SK-N-SH (cell line): ENCODE data around the gene PARD3B.

Experiments
- CTCF ChIP-seq: fragments of 200-600 bp; sonication (generic); IDR thresholded peaks from 2 replicates; pipeline ENCODE4 v1.6.1; 2017; ENCODE audit warnings: antibody characterized with exemption, mild to moderate bottlenecking, moderate library complexity
- EP300 ChIP-seq, 2 experiments: IDR thresholded peaks; 2 replicates each; pipeline versions ENCODE4 v1.4.0 to v1.6.1; 2012; ENCODE audit warnings: borderline replicate concordance in 1 of 2, low read depth in 1 of 2, low read length in 1 of 2
- FOXJ3 ChIP-seq: sonication (generic); formaldehyde crosslinking; IDR thresholded peaks from 2 replicates; pipeline ENCODE4 v1.5.1; 2020; ENCODE audit warnings: mild to moderate bottlenecking, missing genetic modification reagents
- POLR2AphosphoS5 ChIP-seq: IDR thresholded peaks from 2 replicates; pipeline ENCODE4 v1.6.1; 2012; ENCODE audit warnings: low read depth, low read length
- RAD21 ChIP-seq: IDR thresholded peaks from 2 replicates; pipeline ENCODE4 v1.6.1; 2012; ENCODE audit warnings: mild to moderate bottlenecking, low read length
- REST ChIP-seq: IDR thresholded peaks from 2 replicates; pipeline ENCODE4 v1.6.1; 2012; ENCODE audit warnings: mild to moderate bottlenecking, low read depth, low read length, moderate library complexity
- TEAD4 ChIP-seq: IDR thresholded peaks from 2 replicates; pipeline ENCODE4 v1.4.0; 2012; ENCODE audit warnings: mild to moderate bottlenecking, borderline replicate concordance; ENCODE audit not compliant: insufficient read depth
- USF2 ChIP-seq: fragments of 150-350 bp; IDR thresholded peaks from 2 replicates; pipeline ENCODE4 v1.6.1; 2017; ENCODE audit warnings: antibody characterized with exemption, low read length, low read depth, borderline replicate concordance
- YY1 ChIP-seq: IDR thresholded peaks from 2 replicates; pipeline ENCODE4 v1.4.0; 2012; ENCODE audit warnings: low read depth, mild to moderate bottlenecking

GRCh38 chr2:205509655-205510054 lies 964.4 kb downstream of the PARD3B start:
- no peak for TF ChIP-seq EP300 (IDR thresholded peaks at IDR 0.05; ENCODE audit: borderline replicate concordance in 1 of 2, low read depth in 1 of 2, low read length in 1 of 2)
- no peak for TF ChIP-seq TEAD4
- no peak for TF ChIP-seq CTCF
- TF ChIP-seq FOXJ3 (CRISPR knock-in tag) = no peak
- no peak for TF ChIP-seq RAD21
- no peak for TF ChIP-seq POLR2AphosphoS5
- no peak for TF ChIP-seq USF2
- no peak for TF ChIP-seq YY1
- TF ChIP-seq REST = no peak
